Astrocyte (in vitro differentiated cells and primary cell): Measurements from ENCODE around the gene NRIP1. TPM values are rescaled to one million over a fixed set of nuclear protein-coding genes. Genes with fewer than 3 reads are reported as not detected.

Experiments used
- DNase-seq: peaks from one replicate; pipeline ENCODE4 v3.0.0-alpha.2; 2010; ENCODE audit warnings: low read depth
- FAIRE-seq: peaks from 2 replicates; lab custom pipeline; 2011; peaks lifted over from hg19 to GRCh38; lab: Jason Lieb, UNC
- H2AFZ ChIP-seq: 2 replicates; pipeline ENCODE4 v1.6.0; 2012; ENCODE audit warnings: low read depth, low read length, inconsistent platforms
- H3K27ac ChIP-seq: 2 replicates; pipeline ENCODE4 v1.5.1; 2011; ENCODE audit warnings: low read depth, low read length, inconsistent platforms
- H3K27me3 ChIP-seq: 2 replicates; pipeline ENCODE4 v1.6.0; 2011; ENCODE audit warnings: low read length, inconsistent platforms; ENCODE audit not compliant: insufficient read depth
- H3K36me3 ChIP-seq: 2 replicates; pipeline ENCODE4 v1.5.1; 2011; ENCODE audit warnings: low read length, inconsistent platforms; ENCODE audit not compliant: insufficient read depth
- H3K4me1 ChIP-seq: 2 replicates; pipeline ENCODE4 v1.5.1; 2011; ENCODE audit warnings: low read length, inconsistent platforms; ENCODE audit not compliant: insufficient read depth
- H3K4me2 ChIP-seq: 2 replicates; pipeline ENCODE4 v1.6.0; 2012; ENCODE audit warnings: low read length, inconsistent platforms
- H3K4me3 ChIP-seq: 2 replicates; pipeline ENCODE4 v1.5.1; 2011; ENCODE audit warnings: low read depth, mild to moderate bottlenecking, low read length, inconsistent platforms; ENCODE audit not compliant: insufficient read depth
- H3K79me2 ChIP-seq: 2 replicates; pipeline ENCODE4 v1.6.0; 2012; ENCODE audit warnings: mild to moderate bottlenecking, low read length, inconsistent platforms; ENCODE audit not compliant: insufficient read depth
- H3K9ac ChIP-seq: 2 replicates; pipeline ENCODE4 v1.6.0; 2012; ENCODE audit warnings: mild to moderate bottlenecking, low read length, inconsistent platforms
- H3K9me3 ChIP-seq: 2 replicates; pipeline ENCODE4 v1.5.1; 2012; ENCODE audit warnings: low read depth, mild to moderate bottlenecking, low read length, inconsistent platforms; ENCODE audit not compliant: insufficient read depth
- H4K20me1 ChIP-seq: 2 replicates; pipeline ENCODE4 v1.6.0; 2012; ENCODE audit warnings: low read length, inconsistent platforms; ENCODE audit not compliant: insufficient read depth
- H3K27ac Mint-ChIP-seq: one replicate; pipeline ENCODE4 v1.8.0; 2021; ENCODE audit warnings: mild to moderate bottlenecking, mixed read lengths; ENCODE audit not compliant: unreplicated experiment
- H3K27me3 Mint-ChIP-seq: one replicate; pipeline ENCODE4 v1.8.0; 2021; ENCODE audit warnings: low read depth, mixed read lengths; ENCODE audit not compliant: unreplicated experiment
- H3K36me3 Mint-ChIP-seq: one replicate; pipeline ENCODE4 v1.8.0; 2021; ENCODE audit warnings: low read depth, mixed read lengths; ENCODE audit not compliant: unreplicated experiment
- H3K4me1 Mint-ChIP-seq: one replicate; pipeline ENCODE4 v1.8.0; 2021; ENCODE audit warnings: low read depth, mixed read lengths; ENCODE audit not compliant: unreplicated experiment
- H3K4me3 Mint-ChIP-seq: one replicate; pipeline ENCODE4 v1.8.0; 2021; ENCODE audit warnings: mild to moderate bottlenecking, moderate library complexity, mixed read lengths; ENCODE audit not compliant: unreplicated experiment
- H3K9me3 Mint-ChIP-seq: one replicate; pipeline ENCODE4 v1.8.0; 2021; ENCODE audit warnings: mild to moderate bottlenecking, mixed read lengths; ENCODE audit not compliant: unreplicated experiment
- CTCF ChIP-seq: IDR thresholded peaks from 2 replicates; pipeline ENCODE4 v1.5.1; 2011; ENCODE audit warnings: low read depth, mild to moderate bottlenecking, inconsistent platforms, low read length, moderate library complexity; ENCODE audit not compliant: insufficient read depth
- EZH2 ChIP-seq: IDR thresholded peaks from 2 replicates; pipeline ENCODE4 v1.6.1; 2012; ENCODE audit warnings: mild to moderate bottlenecking, low read length, inconsistent platforms; ENCODE audit not compliant: insufficient read depth
- total RNA-seq: library from RNA; stranded (reverse); gene quantifications from 2 replicates; pipeline ENCODE4 v1.2.1, GENCODE V29; 2021

The NRIP1 gene
- total RNA-seq, 1 donor from 2014 or later: 55.5 TPM

GRCh38 chr21:15097580-15097979 is 32.8 kb upstream of the NRIP1 start:
- H3K36me3 ChIP-seq: no peaks in the 10 kb centered on the region

GRCh38 chr21:15096146-15096545 is 31.3 kb upstream of the NRIP1 start:
- Histone ChIP-seq H3K9me3 (no peaks in the 10 kb centered on the region), H2AFZ (no peak overlapping the region), H3K4me1 (no peaks in the 10 kb centered on the region), H3K27ac (no peak overlapping the region), H4K20me1 (no peaks in the 10 kb centered on the region), H3K9ac (no peak overlapping the region), H3K27me3 (no peaks in the 10 kb centered on the region), H3K4me2 (no peak overlapping the region), H3K4me3 (no peak overlapping the region), H3K79me2 (no peaks in the 10 kb centered on the region), H3K36me3 (no peaks in the 10 kb centered on the region)
- Mint-ChIP-seq H3K27ac (no peak overlapping the region), H3K4me3 (no peak overlapping the region), H3K4me1 (no peaks in the 10 kb centered on the region), H3K36me3 (no peaks in the 10 kb centered on the region), H3K27me3 (peaks cover 2% of the 10 kb centered on the region), H3K9me3 (no peaks in the 10 kb centered on the region)
- DNase-seq (no peak), FAIRE-seq (no peak)
- TF ChIP-seq EZH2 (no peak), CTCF (no peak)

More at GRCh38 chr21:15097580-15097979, 32.8 kb upstream of the NRIP1 start:
- Mint-ChIP-seq H3K36me3 (no peaks in the 10 kb centered on the region), H3K4me1 (no peaks in the 10 kb centered on the region), H3K27ac (no peak overlapping the region), H3K9me3 (no peaks in the 10 kb centered on the region), H3K4me3 (no peak overlapping the region), H3K27me3 (peaks cover 2% of the 10 kb centered on the region)
- H3K4me1 ChIP-seq: no peaks in the 10 kb centered on the region
- TF ChIP-seq EZH2 (no peak), CTCF (no peak)
- H3K9me3 ChIP-seq: no peaks in the 10 kb centered on the region
- H3K79me2 ChIP-seq: no peaks in the 10 kb centered on the region
- FAIRE-seq (no peak), DNase-seq (no peak)
- no peak overlapping the region for H3K9ac ChIP-seq
- no peak overlapping the region for H3K4me3 ChIP-seq
- H2AFZ ChIP-seq: no peak overlapping the region
- no peak overlapping the region for H3K4me2 ChIP-seq
- no peak overlapping the region for H3K27ac ChIP-seq
- H4K20me1 ChIP-seq: no peaks in the 10 kb centered on the region
- H3K27me3 ChIP-seq: no peaks in the 10 kb centered on the region

- Histone ChIP-seq H3K9ac (no peak overlapping the region), H4K20me1 (no peaks in the 10 kb centered on the region), H3K4me3 (no peak overlapping the region), H3K4me2 (no peak overlapping the region), H3K27ac (no peak overlapping the region), H3K79me2 (no peaks in the 10 kb centered on the region), H3K36me3 (no peaks in the 10 kb centered on the region), H3K4me1 (no peaks in the 10 kb centered on the region), H2AFZ (no peak overlapping the region), H3K27me3 (no peaks in the 10 kb centered on the region), H3K9me3 (no peaks in the 10 kb centered on the region)
- peaks cover 2% of the 10 kb centered on the region for H3K27me3 Mint-ChIP-seq
- H3K9me3 Mint-ChIP-seq: no peaks in the 10 kb centered on the region
- FAIRE-seq (no peak), DNase-seq (no peak)
- no peak overlapping the region for H3K27ac Mint-ChIP-seq
- no peaks in the 10 kb centered on the region for H3K36me3 Mint-ChIP-seq
- H3K4me1 Mint-ChIP-seq: no peaks in the 10 kb centered on the region
- no peak overlapping the region for H3K4me3 Mint-ChIP-seq
- no peak for TF ChIP-seq EZH2
- no peak for TF ChIP-seq CTCF
These were observed 30.5 kb upstream of the NRIP1 start for GRCh38 chr21:15095326-15095725.
